OCI-LY7 (cell line): Measurements from ENCODE around the gene RNF11.

Source experiments
- EZH2phosphoT487 ChIP-seq: fragments of 200-600 bp; sonication (generic); IDR thresholded peaks from 2 replicates; pipeline ENCODE4 v1.6.1; 2018; ENCODE audit warnings: low read depth, borderline replicate concordance, mild to moderate bottlenecking, mixed run types, antibody characterized with exemption, low read length, moderate library complexity, mixed read lengths
- TF ChIP-seq, protein P1 (sequence below): fragments of 200-600 bp; sonication (generic); conservative IDR thresholded peaks from 2 replicates; pipeline ENCODE4 v1.5.1; 2014; ENCODE audit warnings: mild to moderate bottlenecking, antibody characterized with exemption, low read length, moderate library complexity, mixed read lengths

DNA sequence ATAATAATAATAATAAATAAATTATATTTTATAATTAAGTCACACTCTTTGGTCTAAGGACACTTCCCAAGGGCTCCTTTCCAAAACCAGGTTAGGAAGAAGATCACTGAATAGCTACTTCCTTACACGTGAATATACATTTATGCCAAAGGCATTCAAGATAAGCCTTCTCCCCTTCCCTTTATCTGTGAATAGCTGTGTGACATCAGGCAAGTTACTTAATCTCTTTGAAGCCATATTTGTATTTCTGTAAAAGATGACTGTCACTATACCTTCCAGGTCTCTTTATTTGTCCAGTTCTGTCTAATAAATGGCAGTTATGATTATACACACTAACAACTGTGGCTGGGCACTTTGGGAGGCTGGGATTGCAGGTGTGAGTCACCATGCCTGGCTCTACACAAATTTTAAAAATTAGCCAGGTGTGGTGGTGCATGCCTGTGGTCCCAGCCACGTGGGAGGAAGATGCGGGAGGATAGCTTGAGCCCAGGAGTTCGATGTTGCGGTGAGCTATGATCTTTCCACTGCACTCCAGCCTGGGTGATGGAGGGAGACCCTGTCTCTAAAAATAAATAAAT, 5.5 kb upstream of the RNF11 start:
- TF ChIP-seq, protein P1, sequence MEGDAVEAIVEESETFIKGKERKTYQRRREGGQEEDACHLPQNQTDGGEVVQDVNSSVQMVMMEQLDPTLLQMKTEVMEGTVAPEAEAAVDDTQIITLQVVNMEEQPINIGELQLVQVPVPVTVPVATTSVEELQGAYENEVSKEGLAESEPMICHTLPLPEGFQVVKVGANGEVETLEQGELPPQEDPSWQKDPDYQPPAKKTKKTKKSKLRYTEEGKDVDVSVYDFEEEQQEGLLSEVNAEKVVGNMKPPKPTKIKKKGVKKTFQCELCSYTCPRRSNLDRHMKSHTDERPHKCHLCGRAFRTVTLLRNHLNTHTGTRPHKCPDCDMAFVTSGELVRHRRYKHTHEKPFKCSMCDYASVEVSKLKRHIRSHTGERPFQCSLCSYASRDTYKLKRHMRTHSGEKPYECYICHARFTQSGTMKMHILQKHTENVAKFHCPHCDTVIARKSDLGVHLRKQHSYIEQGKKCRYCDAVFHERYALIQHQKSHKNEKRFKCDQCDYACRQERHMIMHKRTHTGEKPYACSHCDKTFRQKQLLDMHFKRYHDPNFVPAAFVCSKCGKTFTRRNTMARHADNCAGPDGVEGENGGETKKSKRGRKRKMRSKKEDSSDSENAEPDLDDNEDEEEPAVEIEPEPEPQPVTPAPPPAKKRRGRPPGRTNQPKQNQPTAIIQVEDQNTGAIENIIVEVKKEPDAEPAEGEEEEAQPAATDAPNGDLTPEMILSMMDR = no peak
- no peak for TF ChIP-seq EZH2phosphoT487
